GM23338 (cell line): Measurements from ENCODE around the gene GPR156. TPM values are rescaled to one million over a fixed set of nuclear protein-coding genes. Genes with fewer than 3 reads are reported as not detected.

ENCODE experiments used
- ATAC-seq: fragments of 200-7000 bp; cut with Tn5 transposase; 3 replicates; pipeline ENCODE4 v1.9.1; 2020
- DNase-seq: peaks from one replicate; pipeline ENCODE4 v3.0.0-alpha.2; 2015; ENCODE audit warnings: low spot score
- H2AFZ ChIP-seq: fragments of 200-600 bp; sonication (generic); 2 replicates; pipeline ENCODE4 v1.8.0; 2016; ENCODE audit warnings: antibody characterized with exemption, mild to moderate bottlenecking, moderate library complexity
- H3F3A ChIP-seq: fragments of 200-600 bp; sonication (generic); replicated peaks from 2 replicates; pipeline ENCODE4 v1.8.0; 2017; ENCODE audit warnings: antibody characterized with exemption, mixed run types, low read depth
- H3K27ac ChIP-seq: fragments of 200-600 bp; sonication (generic); 2 replicates; pipeline ENCODE4 v1.6.1; 2016; ENCODE audit warnings: low read depth
- H3K27me3 ChIP-seq: fragments of 200-600 bp; sonication (generic); 2 replicates; pipeline ENCODE4 v1.8.0; 2016; ENCODE audit warnings: mild to moderate bottlenecking, mixed run types, moderate library complexity; ENCODE audit not compliant: insufficient read depth
- H3K36me3 ChIP-seq: fragments of 200-600 bp; sonication (generic); 2 replicates; pipeline ENCODE4 v1.8.0; 2016; ENCODE audit warnings: mild to moderate bottlenecking; ENCODE audit not compliant: insufficient read depth
- H3K4me1 ChIP-seq: fragments of 200-600 bp; sonication (generic); 2 replicates; pipeline ENCODE4 v1.8.0; 2016; ENCODE audit warnings: mild to moderate bottlenecking, moderate library complexity; ENCODE audit not compliant: insufficient read depth
- H3K4me2 ChIP-seq: fragments of 200-600 bp; sonication (generic); 2 replicates; pipeline ENCODE4 v1.7.1; 2017; ENCODE audit warnings: mixed run types
- H3K4me3 ChIP-seq: fragments of 200-600 bp; sonication (generic); 2 replicates; pipeline ENCODE4 v1.6.1; 2016; ENCODE audit warnings: mixed run types
- H3K79me2 ChIP-seq: fragments of 200-600 bp; sonication (generic); replicated peaks from 2 replicates; pipeline ENCODE4 v1.8.0; 2017; ENCODE audit warnings: mild to moderate bottlenecking; ENCODE audit not compliant: insufficient read depth
- H3K9me2 ChIP-seq: fragments of 200-600 bp; sonication (generic); 2 replicates; pipeline ENCODE4 v1.8.0; 2017; ENCODE audit not compliant: insufficient read depth
- H4K20me1 ChIP-seq: fragments of 200-600 bp; sonication (generic); replicated peaks from 2 replicates; pipeline ENCODE4 v1.8.0; 2017; ENCODE audit warnings: mild to moderate bottlenecking; ENCODE audit not compliant: insufficient read depth
- H3K27ac Mint-ChIP-seq: 2 replicates; pipeline ENCODE4 v1.8.0; 2020; ENCODE audit warnings: inconsistent platforms, mild to moderate bottlenecking, moderate library complexity, mixed read lengths
- H3K27me3 Mint-ChIP-seq: 3 replicates; pipeline ENCODE4 v1.8.0; 2022; ENCODE audit warnings: low read depth, mild to moderate bottlenecking, moderate library complexity, mixed read lengths, inconsistent platforms; ENCODE audit not compliant: insufficient read depth, poor library complexity
- H3K36me3 Mint-ChIP-seq: 3 replicates; pipeline ENCODE4 v1.8.0; 2021; ENCODE audit warnings: low read depth, mild to moderate bottlenecking, inconsistent platforms, moderate library complexity, mixed read lengths
- H3K4me1 Mint-ChIP-seq: 3 replicates; pipeline ENCODE4 v1.8.0; 2020; ENCODE audit warnings: mild to moderate bottlenecking, inconsistent platforms, mixed read lengths
- H3K4me3 Mint-ChIP-seq: 3 replicates; pipeline ENCODE4 v1.8.0; 2021; ENCODE audit warnings: moderate library complexity, mild to moderate bottlenecking, inconsistent platforms, mixed read lengths
- H3K9me3 Mint-ChIP-seq: 3 replicates; pipeline ENCODE4 v1.8.0; 2020; ENCODE audit warnings: moderate library complexity, mild to moderate bottlenecking, inconsistent platforms, mixed read lengths
- CREB1 ChIP-seq: fragments of 250-450 bp; sonication (Bioruptor Pico); IDR thresholded peaks from 2 replicates; pipeline ENCODE4 v1.5.0; 2020; ENCODE audit warnings: low read depth, mild to moderate bottlenecking, moderate library complexity
- CTCF ChIP-seq, 2 experiments: fragments of 200-600 bp in 1 of 2; sonication (generic) in 1 of 2; conservative IDR thresholded peaks; 2 replicates each; pipeline versions ENCODE4 v1.5.1 to v1.6.1; 2016 to 2017; ENCODE audit warnings: antibody characterized with exemption in 2 of 2, low read depth in 2 of 2, mild to moderate bottlenecking in 2 of 2, moderate library complexity in 1 of 2
- ETS1 ChIP-seq: IDR thresholded peaks from 2 replicates; pipeline ENCODE4 v1.6.1; 2016; ENCODE audit warnings: antibody characterized with exemption
- EZH2 ChIP-seq: fragments of 200-600 bp; sonication (generic); IDR thresholded peaks from one replicate; pipeline ENCODE4 v1.8.0; 2017; ENCODE audit warnings: antibody characterized with exemption, mild to moderate bottlenecking, low read depth; ENCODE audit not compliant: unreplicated experiment
- EZH2phosphoT487 ChIP-seq: fragments of 200-600 bp; sonication (generic); IDR thresholded peaks from one replicate; pipeline ENCODE4 v1.8.1; 2018; ENCODE audit warnings: antibody characterized with exemption; ENCODE audit not compliant: unreplicated experiment
- JUNB ChIP-seq: IDR thresholded peaks from one replicate; pipeline ENCODE4 v1.6.1; 2016; ENCODE audit warnings: antibody characterized with exemption; ENCODE audit not compliant: unreplicated experiment
- NANOG ChIP-seq: IDR thresholded peaks from 2 replicates; pipeline ENCODE4 v1.6.1; 2016; ENCODE audit warnings: antibody characterized with exemption, borderline replicate concordance
- POLR2AphosphoS5 ChIP-seq: IDR thresholded peaks from 2 replicates; pipeline ENCODE4 v1.6.1; 2016; ENCODE audit warnings: antibody characterized with exemption, low read depth
- REST ChIP-seq: IDR thresholded peaks from one replicate; pipeline ENCODE4 v1.6.1; 2018; ENCODE audit warnings: antibody characterized with exemption; ENCODE audit not compliant: unreplicated experiment
- STAT1 ChIP-seq: IDR thresholded peaks from one replicate; pipeline ENCODE4 v1.6.1; 2016; ENCODE audit warnings: antibody characterized with exemption; ENCODE audit not compliant: unreplicated experiment
- ZNF114 ChIP-seq: fragments of 250-450 bp; sonication (Bioruptor Pico); IDR thresholded peaks from 2 replicates; pipeline ENCODE4 v1.5.0; 2020; ENCODE audit warnings: mild to moderate bottlenecking, moderate library complexity
- ZNF331 ChIP-seq: fragments of 250-450 bp; sonication (Bioruptor Pico); IDR thresholded peaks from 2 replicates; pipeline ENCODE4 v1.5.0; 2020; ENCODE audit warnings: low read depth, mild to moderate bottlenecking, moderate library complexity
- ZNF462 ChIP-seq: fragments of 250-450 bp; sonication (Bioruptor Pico); IDR thresholded peaks from 2 replicates; pipeline ENCODE4 v1.5.0; 2020; ENCODE audit warnings: mild to moderate bottlenecking, moderate library complexity
- polyA plus RNA-seq: library from polyadenylated mRNA; unstranded; fragments of >200 nt; fragmentation: Nextera tagmentation; extraction: Ambion mirVana; gene quantifications from 2 replicates; pipeline ENCODE4 v1.2.1, GENCODE V29; 2016
- total RNA-seq: library from RNA; depleted of rRNA; stranded (reverse); fragments of >200 nt; shearing (Covaris generic); gene quantifications from 2 replicates; pipeline ENCODE4 v1.2.3, GENCODE V29; 2014

The GPR156 gene
- total and polyA plus RNA-seq, 2 experiments from 2014 or later = 0.50 to 2.5 TPM

- Histone ChIP-seq H3F3A (no peaks in the 10 kb centered on the region), H3K9me2 (no peaks in the 10 kb centered on the region), H3K79me2 (no peaks in the 10 kb centered on the region), H3K36me3 (no peaks in the 10 kb centered on the region), H3K27ac (no peak overlapping the region), H3K27me3 (no peaks in the 10 kb centered on the region), H2AFZ (no peak overlapping the region), H3K4me1 (no peaks in the 10 kb centered on the region), H3K4me3 (no peak overlapping the region), H4K20me1 (no peaks in the 10 kb centered on the region), H3K4me2 (no peak overlapping the region)
- ATAC-seq = no peak
- Mint-ChIP-seq H3K36me3 (no peaks in the 10 kb centered on the region), H3K27me3 (peaks cover 4% of the 10 kb centered on the region), H3K4me1 (no peaks in the 10 kb centered on the region), H3K27ac (no peak overlapping the region), H3K9me3 (no peaks in the 10 kb centered on the region), H3K4me3 (no peak overlapping the region)
- no peak for DNase-seq
- TF ChIP-seq ZNF114 (CRISPR knock-in tag) (no peak), JUNB (no peak), CREB1 (CRISPR knock-in tag) (no peak), EZH2 (no peak), CTCF (conservative IDR thresholded peaks at IDR 0.05; ENCODE audit: low read depth in 2 of 2) (no peak), POLR2AphosphoS5 (no peak), ZNF331 (no peak), ETS1 (no peak), EZH2phosphoT487 (no peak), STAT1 (no peak), REST (no peak), NANOG (no peak), ZNF462 (CRISPR knock-in tag) (no peak)
Measured at GRCh38 chr3:120167488-120167887, 117.5 kb downstream of the GPR156 start.
